HEK293 (cell line): Measurements from ENCODE around the gene TNFAIP3.

Experiments used
- CTCF ChIA-PET: fragments of 350-600 bp; formaldehyde crosslinking; extraction: SDS; loops from one replicate; lab custom pipeline; 2021; ENCODE audit warnings: antibody characterized with exemption; lab: Yijun Ruan, JAX
- POLR2A ChIA-PET: fragments of 300-600 bp; formaldehyde crosslinking; extraction: SDS; loops from one replicate; lab custom pipeline; 2020; ENCODE audit warnings: antibody characterized with exemption, inconsistent platforms; lab: Yijun Ruan, JAX
- H3K27ac ChIP-seq: fragments of 200-500 bp; sonication (Bioruptor generic); 2 replicates; pipeline ENCODE4 v1.5.1; 2014; ENCODE audit warnings: low read depth, low read length, control low read depth, inconsistent platforms; ENCODE audit errors: extremely low read depth
- H3K36me3 ChIP-seq, 2 experiments: fragments of 200-500 bp in 1 of 2; sonication (Bioruptor generic) in 1 of 2; 1 replicate in 1 of 2; 2 replicates in 1 of 2; pipeline ENCODE4 v1.5.1; 2014 to 2017; ENCODE audit warnings: inconsistent platforms in 2 of 2, low read length in 2 of 2; ENCODE audit not compliant: control insufficient read depth in 2 of 2, insufficient read depth in 1 of 2
- H3K4me1 ChIP-seq: fragments of 200-500 bp; sonication (Bioruptor generic); 2 replicates; pipeline ENCODE4 v1.5.1; 2014; ENCODE audit warnings: mild to moderate bottlenecking, low read length, inconsistent platforms; ENCODE audit not compliant: control insufficient read depth, insufficient read depth
- H3K4me3 ChIP-seq: 2 replicates; pipeline ENCODE4 v1.5.1; 2011; ENCODE audit warnings: low read depth, mild to moderate bottlenecking, control low read depth, low read length, moderate library complexity
- H3K9me3 ChIP-seq: fragments of 200-500 bp; sonication (Bioruptor generic); 2 replicates; pipeline ENCODE4 v1.5.1; 2014; ENCODE audit warnings: low read depth, low read length, inconsistent platforms; ENCODE audit not compliant: control insufficient read depth, insufficient read depth
- IKZF3 ChIP-seq: fragments of 450-650 bp; IDR thresholded peaks from 2 replicates; pipeline ENCODE4 v1.5.0; 2018; ENCODE audit warnings: missing biosample characterization, mild to moderate bottlenecking, missing genetic modification characterization, moderate library complexity
- OSR2 ChIP-seq: fragments of 450-650 bp; formaldehyde crosslinking; IDR thresholded peaks from 2 replicates; pipeline ENCODE4 v1.5.1; 2016; ENCODE audit warnings: missing biosample characterization, missing genetic modification characterization
- PRDM10 ChIP-seq: fragments of 450-650 bp; formaldehyde crosslinking; IDR thresholded peaks from 2 replicates; pipeline ENCODE4 v1.5.1; 2016; ENCODE audit warnings: missing biosample characterization, missing genetic modification characterization
- SETDB1 ChIP-seq: IDR thresholded peaks from one replicate; pipeline ENCODE4 v1.6.1; 2017; ENCODE audit warnings: mild to moderate bottlenecking, low read length, moderate library complexity, mixed read lengths; ENCODE audit not compliant: insufficient read length
- ZNF362 ChIP-seq: fragments of 450-650 bp; formaldehyde crosslinking; IDR thresholded peaks from 2 replicates; pipeline ENCODE4 v1.5.1; 2016; ENCODE audit warnings: missing biosample characterization, missing genetic modification characterization
- ZNF433 ChIP-seq: fragments of 450-650 bp; formaldehyde crosslinking; IDR thresholded peaks from 2 replicates; pipeline ENCODE4 v1.5.1; 2016; ENCODE audit warnings: missing biosample characterization, missing genetic modification characterization, low read depth
- ZNF600 ChIP-seq: fragments of 450-650 bp; formaldehyde crosslinking; IDR thresholded peaks from 2 replicates; pipeline ENCODE4 v1.5.1; 2016; ENCODE audit warnings: missing biosample characterization, missing genetic modification characterization
- ZNF677 ChIP-seq: fragments of 450-650 bp; IDR thresholded peaks from 2 replicates; pipeline ENCODE4 v1.5.0; 2018; ENCODE audit warnings: missing biosample characterization, mild to moderate bottlenecking, missing genetic modification characterization, moderate library complexity
- ZNF707 ChIP-seq: fragments of 450-650 bp; formaldehyde crosslinking; IDR thresholded peaks from 2 replicates; pipeline ENCODE4 v1.5.1; 2016; ENCODE audit warnings: missing biosample characterization, missing genetic modification characterization
- TF ChIP-seq, protein P1 (sequence below): fragments of 450-650 bp; formaldehyde crosslinking; IDR thresholded peaks from 2 replicates; pipeline ENCODE4 v1.5.1; 2017; ENCODE audit warnings: missing biosample characterization, missing genetic modification characterization
- TF ChIP-seq, protein P2 (sequence below): IDR thresholded peaks from 2 replicates; pipeline ENCODE4 v1.6.1; 2011; ENCODE audit warnings: mild to moderate bottlenecking, low read depth, low read length, borderline replicate concordance

TNFAIP3 gene

GRCh38 chr6:137848672-137849071 is 18.4 kb upstream of the TNFAIP3 start:
- Histone ChIP-seq H3K27ac (no peak overlapping the region), H3K4me1 (peaks cover 11% of the 10 kb centered on the region; the same call in 1 of the 2 replicates), H3K9me3 (no peaks in the 10 kb centered on the region), H3K36me3 (no peaks in the 10 kb centered on the region), H3K4me3 (no peak overlapping the region)
- ChIA-PET POLR2A (no interaction called here), CTCF (no interaction called here)
- TF ChIP-seq ZNF707 (tag by site-specific recombination), result no peak
- TF ChIP-seq, protein P1, sequence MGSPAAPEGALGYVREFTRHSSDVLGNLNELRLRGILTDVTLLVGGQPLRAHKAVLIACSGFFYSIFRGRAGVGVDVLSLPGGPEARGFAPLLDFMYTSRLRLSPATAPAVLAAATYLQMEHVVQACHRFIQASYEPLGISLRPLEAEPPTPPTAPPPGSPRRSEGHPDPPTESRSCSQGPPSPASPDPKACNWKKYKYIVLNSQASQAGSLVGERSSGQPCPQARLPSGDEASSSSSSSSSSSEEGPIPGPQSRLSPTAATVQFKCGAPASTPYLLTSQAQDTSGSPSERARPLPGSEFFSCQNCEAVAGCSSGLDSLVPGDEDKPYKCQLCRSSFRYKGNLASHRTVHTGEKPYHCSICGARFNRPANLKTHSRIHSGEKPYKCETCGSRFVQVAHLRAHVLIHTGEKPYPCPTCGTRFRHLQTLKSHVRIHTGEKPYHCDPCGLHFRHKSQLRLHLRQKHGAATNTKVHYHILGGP (tag by site-specific recombination), result no peak

DNA sequence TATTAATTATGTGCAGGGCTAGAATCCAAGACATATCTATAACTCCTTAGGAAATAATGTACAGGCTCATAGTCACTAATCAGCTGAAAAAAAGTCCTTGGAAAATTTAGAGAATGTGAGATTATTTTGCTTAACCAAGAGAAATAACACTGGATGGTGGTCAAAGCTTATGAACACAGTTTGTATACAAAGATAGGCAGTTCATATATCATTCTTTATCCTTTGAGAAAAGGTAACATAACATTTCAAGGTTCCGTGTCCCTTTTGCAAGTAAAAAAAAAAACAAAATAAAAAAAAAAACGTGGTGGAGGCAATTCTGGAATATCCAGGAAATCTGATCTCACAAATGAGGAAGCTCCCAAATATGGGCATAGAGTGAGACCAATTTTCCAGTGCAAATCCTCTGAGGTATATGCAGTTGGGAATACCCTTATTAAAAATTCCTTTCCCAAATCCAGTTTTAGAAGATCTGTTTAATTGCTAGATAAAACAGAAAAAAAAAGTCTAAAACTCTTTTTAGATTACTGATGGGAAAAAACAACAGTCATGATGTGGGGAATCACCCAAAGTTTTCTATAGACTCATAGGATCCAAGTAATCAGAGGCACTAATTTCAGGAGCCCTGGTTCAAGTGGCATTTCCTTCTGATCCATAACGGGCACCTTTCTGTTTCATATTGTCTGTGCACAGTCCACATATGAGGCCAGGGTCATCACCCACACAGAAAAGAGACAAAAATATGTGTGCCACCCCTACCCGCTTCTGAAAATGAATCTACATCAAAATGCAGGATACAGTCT is 17.7 kb upstream of the TNFAIP3 start:
- POLR2A ChIA-PET, result interaction anchor here (0.6 kb wide), 1 partner anchor 88 kb away, joined by 3 read pairs; no protein-coding TSS in a partner anchor

More for the DNA sequence above, 17.7 kb upstream of the TNFAIP3 start:
- CTCF ChIA-PET, result interaction anchor here (0.9 kb wide), 1 partner anchor 95 kb away, joined by 5 read pairs; no protein-coding TSS in a partner anchor
- Histone ChIP-seq H3K4me1 (peaks cover 11% of the 10 kb centered on the region; the same call in 1 of the 2 replicates), H3K4me3 (no peak overlapping the region), H3K36me3 (no peaks in the 10 kb centered on the region), H3K27ac (no peak overlapping the region), H3K9me3 (no peaks in the 10 kb centered on the region)
- TF ChIP-seq ZNF433 (tag by site-specific recombination) (no peak), ZNF677 (tag by site-specific recombination) (no peak), ZNF600 (tag by site-specific recombination) (peak; percentile 91), PRDM10 (tag by site-specific recombination) (0 out of 2 replicates have a peak, but pooled peaks have one; percentile 41), ZNF362 (peak; percentile 56; the same call in 1 of the 2 replicates), OSR2 (tag by site-specific recombination) (peak; percentile 23; the same call in 1 of the 2 replicates), SETDB1 (peak; percentile 11), IKZF3 (tag by site-specific recombination) (0 out of 2 replicates have a peak, but pooled peaks have one; percentile 16)
- TF ChIP-seq, protein P2, sequence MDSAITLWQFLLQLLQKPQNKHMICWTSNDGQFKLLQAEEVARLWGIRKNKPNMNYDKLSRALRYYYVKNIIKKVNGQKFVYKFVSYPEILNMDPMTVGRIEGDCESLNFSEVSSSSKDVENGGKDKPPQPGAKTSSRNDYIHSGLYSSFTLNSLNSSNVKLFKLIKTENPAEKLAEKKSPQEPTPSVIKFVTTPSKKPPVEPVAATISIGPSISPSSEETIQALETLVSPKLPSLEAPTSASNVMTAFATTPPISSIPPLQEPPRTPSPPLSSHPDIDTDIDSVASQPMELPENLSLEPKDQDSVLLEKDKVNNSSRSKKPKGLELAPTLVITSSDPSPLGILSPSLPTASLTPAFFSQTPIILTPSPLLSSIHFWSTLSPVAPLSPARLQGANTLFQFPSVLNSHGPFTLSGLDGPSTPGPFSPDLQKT, result peak; percentile 88; the same call in 1 of the 2 replicates
